Muscle layer of colon (tissue), 2 donors: ENCODE results near the gene KCNJ10.

Experiments used
- H3K27ac ChIP-seq: one replicate; pipeline ENCODE4 v1.7.0; 2013; ENCODE audit warnings: low read depth, mild to moderate bottlenecking, low read length, moderate library complexity
- H3K27me3 ChIP-seq, 2 donors: one replicate each; pipeline ENCODE4 v1.7.0; 2013; ENCODE audit warnings: low read length in 2 of 2, mild to moderate bottlenecking in 2 of 2; ENCODE audit not compliant: insufficient read depth in 2 of 2, control insufficient read depth in 1 of 2
- H3K36me3 ChIP-seq: one replicate; pipeline ENCODE4 v1.7.0; 2013; ENCODE audit warnings: mild to moderate bottlenecking, low read length; ENCODE audit not compliant: insufficient read depth
- H3K4me1 ChIP-seq: one replicate; pipeline ENCODE4 v1.7.0; 2013; ENCODE audit warnings: mild to moderate bottlenecking, low read length; ENCODE audit not compliant: insufficient read depth
- H3K4me3 ChIP-seq, 2 donors: one replicate each; pipeline ENCODE4 v1.7.0; 2013; ENCODE audit warnings: low read length in 2 of 2, low read depth in 1 of 2, mild to moderate bottlenecking in 1 of 2, moderate library complexity in 1 of 2
- H3K9ac ChIP-seq: one replicate; pipeline ENCODE4 v1.7.0; 2013; ENCODE audit warnings: low read length
- H3K9me3 ChIP-seq: one replicate; pipeline ENCODE4 v1.7.0; 2013; ENCODE audit warnings: mild to moderate bottlenecking, low read length
- donor health status: abdominal sarcoma.
- donor health status: Adenocarcinoma of cecum.

KCNJ10 gene

DNA sequence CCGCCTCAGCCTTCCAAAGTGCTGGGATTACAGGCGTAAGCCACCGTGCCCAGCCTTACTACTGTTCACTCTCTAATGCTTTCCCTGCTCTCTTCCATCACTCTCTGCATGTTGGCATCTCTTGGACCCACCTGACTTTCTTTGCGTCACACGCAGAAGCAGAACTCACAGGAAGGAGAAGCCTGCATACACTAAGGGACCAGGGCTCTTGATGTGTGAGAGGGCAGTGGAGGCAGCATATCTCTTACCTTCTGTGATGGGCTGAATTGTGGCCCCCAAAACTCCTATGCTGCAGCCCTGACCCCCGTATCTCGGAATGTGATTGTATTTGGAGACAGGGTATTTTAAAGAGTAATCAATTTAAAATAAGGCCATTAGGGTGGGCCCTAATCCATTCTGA lies 89.2 kb downstream of the KCNJ10 start:
- Histone ChIP-seq H3K9me3 (no peaks in the 10 kb centered on the region), H3K36me3 (no peaks in the 10 kb centered on the region), H3K9ac (no peak overlapping the region), H3K4me1 (peaks cover 20% of the 10 kb centered on the region), H3K4me3 (no peak overlapping the region), H3K27ac (no peak overlapping the region), H3K27me3 (no peaks in the 10 kb centered on the region)

DNA sequence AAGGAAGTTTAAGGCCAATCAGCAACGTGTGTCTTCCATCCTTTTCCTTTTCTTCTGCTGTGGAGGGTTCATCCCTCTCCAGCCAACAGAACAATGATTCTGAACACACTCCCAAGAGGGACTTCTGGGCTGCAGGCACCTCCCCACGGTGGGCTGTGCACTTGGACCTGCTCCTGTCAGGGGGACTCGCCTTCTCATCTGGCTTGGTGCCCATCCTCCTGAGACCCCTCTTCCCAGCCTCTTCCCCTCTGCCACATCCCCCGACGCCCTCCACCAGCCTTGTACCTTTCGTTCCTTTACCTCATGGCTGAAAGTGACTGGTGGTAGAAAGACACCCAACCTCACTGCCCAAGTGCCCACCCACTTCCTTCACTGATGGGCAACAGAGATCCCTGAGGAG lies 89.9 kb downstream of the KCNJ10 start:
- Histone ChIP-seq H3K4me1 (peaks cover 20% of the 10 kb centered on the region), H3K9me3 (no peaks in the 10 kb centered on the region), H3K4me3 (no peak overlapping the region), H3K9ac (no peak overlapping the region), H3K27ac (no peak overlapping the region), H3K27me3 (no peaks in the 10 kb centered on the region), H3K36me3 (no peaks in the 10 kb centered on the region)

DNA sequence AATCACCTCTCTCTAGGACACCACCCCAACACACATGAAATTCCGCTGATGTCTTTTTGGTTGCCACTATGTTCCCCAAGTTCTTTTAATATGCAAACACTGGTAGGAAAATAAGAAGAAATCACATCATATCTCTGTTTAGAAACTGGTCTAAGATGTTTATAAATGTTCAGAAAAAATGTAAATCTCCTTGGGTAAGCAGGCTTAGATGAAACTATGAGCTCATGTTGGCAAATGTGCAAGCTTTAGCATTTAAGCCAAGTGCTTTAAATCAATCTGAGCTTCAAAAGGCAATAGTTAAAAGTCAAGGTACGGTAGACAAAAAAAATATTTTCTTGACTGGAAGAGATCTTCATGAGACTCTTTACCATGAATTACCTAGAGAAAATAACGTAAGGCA lies 90.7 kb downstream of the KCNJ10 start:
- Histone ChIP-seq H3K9me3 (no peaks in the 10 kb centered on the region), H3K27me3 (no peaks in the 10 kb centered on the region), H3K36me3 (no peaks in the 10 kb centered on the region), H3K4me1 (peaks cover 20% of the 10 kb centered on the region), H3K27ac (no peak overlapping the region), H3K4me3 (no peak overlapping the region), H3K9ac (no peak overlapping the region)

DNA sequence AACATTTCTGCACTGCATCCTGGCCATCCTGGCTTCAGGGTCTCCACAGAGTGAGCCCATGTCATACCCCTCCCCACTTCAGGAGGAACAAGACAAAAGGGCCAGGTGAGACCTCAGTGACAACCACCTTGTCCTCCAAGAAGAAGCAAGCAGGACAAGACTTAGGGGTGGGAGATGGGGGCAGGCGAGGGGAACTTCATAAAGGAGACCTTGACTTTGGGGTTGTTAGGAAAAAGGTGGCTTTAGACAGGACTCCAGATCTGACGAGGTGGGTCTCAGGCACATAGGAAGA lies 91.9 kb downstream of the KCNJ10 start:
- H3K9me3 ChIP-seq = no peaks in the 10 kb centered on the region
- no peak overlapping the region for H3K9ac ChIP-seq
- H3K4me1 ChIP-seq = peaks cover 20% of the 10 kb centered on the region
- H3K4me3 ChIP-seq = no peak overlapping the region
- H3K27ac ChIP-seq = no peak overlapping the region
- H3K36me3 ChIP-seq = no peaks in the 10 kb centered on the region
- H3K27me3 ChIP-seq = no peaks in the 10 kb centered on the region

DNA sequence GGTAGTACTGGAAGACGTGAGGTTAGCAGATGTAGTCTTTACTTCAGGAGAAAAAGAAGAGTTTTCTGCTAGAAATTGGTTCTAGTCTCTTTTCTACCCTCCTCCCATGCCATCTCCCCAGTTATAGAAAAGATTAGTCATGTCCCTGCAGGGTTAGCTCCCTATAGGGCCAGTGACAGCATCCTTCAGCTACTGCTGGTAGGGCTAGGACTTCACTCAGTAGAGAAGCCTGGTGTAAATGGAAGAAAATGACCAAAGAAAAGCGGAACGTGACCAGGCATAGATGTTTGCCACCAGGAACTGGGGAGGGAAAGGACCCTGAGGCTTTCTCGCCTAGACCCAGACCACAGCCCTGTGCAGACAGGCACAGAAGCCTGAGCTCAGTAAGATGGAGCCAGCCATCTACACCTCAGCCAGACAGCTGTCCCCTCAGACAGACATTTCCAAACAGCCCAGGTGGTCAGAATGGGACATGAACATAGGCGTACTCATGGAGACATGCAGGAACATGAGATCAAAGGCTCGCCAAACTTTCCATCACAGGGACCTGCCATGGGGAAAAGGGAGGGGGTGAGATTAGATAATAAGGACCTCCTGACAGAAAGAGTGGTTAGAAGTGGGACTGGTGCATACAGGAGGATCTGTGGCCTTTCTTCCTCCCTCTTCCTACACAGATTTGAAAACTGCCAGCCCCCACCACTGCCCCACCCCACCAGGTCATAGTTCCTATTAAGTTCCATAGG lies 92.4 kb downstream of the KCNJ10 start:
- no peaks in the 10 kb centered on the region for H3K27me3 ChIP-seq
- H3K4me1 ChIP-seq = peaks cover 20% of the 10 kb centered on the region
- no peaks in the 10 kb centered on the region for H3K9me3 ChIP-seq
- no peak overlapping the region for H3K9ac ChIP-seq
- no peak overlapping the region for H3K4me3 ChIP-seq
- no peak overlapping the region for H3K27ac ChIP-seq
- H3K36me3 ChIP-seq = no peaks in the 10 kb centered on the region

DNA sequence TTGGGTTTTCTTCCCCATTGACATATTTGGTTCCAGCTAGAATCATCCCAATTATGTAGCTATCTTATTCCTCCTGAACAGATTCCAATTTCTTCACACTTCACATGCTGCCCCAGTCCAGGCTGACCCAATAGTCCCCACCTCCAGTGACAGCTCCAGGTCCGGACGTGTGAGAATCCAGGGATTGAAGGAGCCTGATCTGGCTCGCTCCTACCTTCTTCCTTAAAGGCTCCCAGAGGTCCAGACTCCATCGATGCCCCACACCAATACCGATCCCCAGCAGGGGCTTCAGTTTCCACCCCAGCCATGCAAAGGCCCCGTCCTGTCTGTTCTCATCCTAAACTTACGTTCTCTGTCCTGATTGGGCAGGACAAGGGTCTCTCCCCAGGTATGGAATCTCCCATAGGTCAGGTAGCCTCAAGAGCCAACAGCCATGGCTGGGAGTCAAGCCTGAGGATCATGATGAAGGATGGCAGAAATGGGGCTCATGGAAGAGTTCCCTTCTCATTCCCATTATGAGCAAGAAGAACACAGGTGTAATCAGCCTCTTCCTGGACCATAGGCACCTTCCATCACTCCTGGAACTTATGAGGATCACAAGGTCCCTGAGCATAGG lies 95.5 kb downstream of the KCNJ10 start:
- Histone ChIP-seq H3K27me3 (no peaks in the 10 kb centered on the region), H3K27ac (no peak overlapping the region), H3K9me3 (no peaks in the 10 kb centered on the region), H3K36me3 (no peaks in the 10 kb centered on the region), H3K4me1 (peaks cover 22% of the 10 kb centered on the region), H3K9ac (no peak overlapping the region), H3K4me3 (no peak overlapping the region)

DNA sequence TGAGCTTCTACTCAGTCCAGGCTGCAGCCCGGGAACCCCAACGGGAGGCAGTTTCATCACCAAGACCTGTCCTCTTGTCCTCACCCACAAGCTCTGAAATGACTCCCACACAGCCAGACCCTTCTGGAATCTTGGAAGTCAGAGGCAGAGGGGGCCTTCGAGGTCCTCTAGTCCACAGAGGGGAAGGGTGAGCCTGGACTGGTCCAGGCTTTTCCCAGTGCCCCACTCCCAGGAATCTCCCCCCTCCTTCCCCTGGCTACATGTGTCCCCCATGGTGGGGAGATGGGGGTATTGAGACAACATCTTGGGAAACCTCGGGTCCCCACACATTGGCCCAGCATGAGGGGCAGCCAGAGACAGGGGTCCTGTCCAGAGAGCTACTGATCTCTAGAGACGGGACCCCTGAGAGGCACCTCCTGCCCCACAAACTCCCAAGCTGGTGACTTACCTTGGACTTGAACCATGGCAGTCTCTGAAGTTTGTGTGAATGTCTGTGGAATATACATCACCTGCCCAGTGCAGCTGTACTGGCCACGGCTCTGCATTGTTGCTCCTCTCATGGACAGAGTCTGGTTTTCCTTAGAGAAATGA lies 96.5 kb downstream of the KCNJ10 start:
- Histone ChIP-seq H3K27me3 (no peaks in the 10 kb centered on the region), H3K27ac (no peak overlapping the region), H3K4me3 (no peak overlapping the region), H3K9me3 (no peaks in the 10 kb centered on the region), H3K36me3 (no peaks in the 10 kb centered on the region), H3K4me1 (peaks cover 14% of the 10 kb centered on the region), H3K9ac (no peak overlapping the region)

DNA sequence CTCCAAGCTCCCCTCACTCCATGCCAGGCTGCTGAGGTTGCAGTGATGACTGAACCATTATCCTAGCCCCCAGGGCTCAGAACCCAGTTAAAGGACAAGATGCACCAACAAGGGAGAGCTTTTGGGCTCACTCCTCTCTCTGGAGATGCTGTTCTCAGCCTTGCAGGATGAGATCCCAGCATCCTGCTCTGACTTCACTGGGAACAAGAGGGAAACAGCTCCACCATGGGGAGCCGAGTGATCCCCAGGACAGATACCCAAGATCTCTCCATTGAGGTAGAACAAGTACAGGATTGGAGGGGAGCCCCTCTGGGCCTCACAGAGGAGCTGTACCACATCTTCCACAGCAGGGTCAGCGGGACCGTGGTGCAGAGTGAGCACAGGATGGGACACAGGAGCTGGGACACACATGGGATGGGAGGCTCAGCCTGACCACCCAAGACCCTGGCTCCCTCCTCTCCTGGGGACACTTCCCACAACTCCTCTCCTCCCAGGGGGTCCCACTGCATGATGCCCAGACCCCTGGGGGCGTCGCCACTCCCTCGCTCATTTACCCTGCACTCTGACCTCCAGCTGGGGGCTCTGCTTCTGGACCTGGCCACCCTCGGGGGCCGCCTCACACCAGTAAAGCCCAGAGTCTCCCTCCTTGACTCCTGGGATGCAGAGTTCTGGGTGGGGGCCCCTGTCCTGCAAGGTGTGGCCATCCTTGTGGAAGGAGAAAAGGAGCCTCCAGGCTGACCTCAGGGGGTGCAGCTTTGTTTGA lies 97.3 kb downstream of the KCNJ10 start:
- H3K27ac ChIP-seq = no peak overlapping the region
- no peaks in the 10 kb centered on the region for H3K27me3 ChIP-seq
- H3K9ac ChIP-seq = no peak overlapping the region
- no peaks in the 10 kb centered on the region for H3K36me3 ChIP-seq
- H3K4me1 ChIP-seq = peaks cover 9% of the 10 kb centered on the region
- no peak overlapping the region for H3K4me3 ChIP-seq
- H3K9me3 ChIP-seq = no peaks in the 10 kb centered on the region

DNA sequence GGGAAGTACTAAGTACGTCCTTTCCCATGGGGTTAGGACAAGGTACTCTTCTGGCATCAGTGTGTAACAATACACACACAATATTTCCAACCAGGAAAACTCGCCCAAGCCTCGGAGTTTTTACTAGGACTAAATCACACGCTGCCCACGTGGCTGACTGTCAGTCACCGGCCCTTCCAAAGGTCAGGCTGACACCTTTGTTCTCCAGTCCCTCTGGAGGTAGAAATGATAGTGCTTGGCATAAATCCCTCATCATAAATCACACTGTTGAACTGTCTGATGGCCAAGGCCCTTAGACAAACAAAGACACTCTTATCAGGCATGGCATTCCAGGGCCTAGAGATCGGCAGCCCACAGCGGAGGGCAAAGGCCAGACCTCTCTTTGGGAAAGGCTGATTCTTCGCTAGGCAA lies 99.0 kb downstream of the KCNJ10 start:
- Histone ChIP-seq H3K27me3 (no peaks in the 10 kb centered on the region), H3K9me3 (no peaks in the 10 kb centered on the region), H3K4me1 (peaks cover 9% of the 10 kb centered on the region), H3K27ac (no peak overlapping the region), H3K36me3 (no peaks in the 10 kb centered on the region), H3K9ac (no peak overlapping the region), H3K4me3 (no peak overlapping the region)

DNA sequence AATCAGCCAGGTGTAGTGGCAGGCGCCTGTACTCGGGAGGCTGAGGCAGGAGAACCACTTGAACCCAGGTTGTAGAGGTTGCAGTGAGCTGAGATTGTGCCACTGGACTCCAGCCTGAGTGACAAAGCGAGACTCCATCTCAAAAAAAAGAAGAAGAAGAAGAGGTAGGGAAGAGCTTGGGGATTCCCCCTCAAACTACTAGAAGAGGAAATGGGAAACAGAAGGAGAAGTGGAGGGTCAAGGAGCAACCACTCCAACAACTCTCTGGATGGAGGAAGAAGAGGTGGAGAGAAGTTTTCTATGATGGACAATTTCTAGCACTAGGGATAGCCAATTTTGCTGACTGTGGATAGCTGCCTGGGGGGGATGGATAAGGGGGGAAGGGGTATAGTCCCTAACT lies 101.1 kb downstream of the KCNJ10 start:
- Histone ChIP-seq H3K9me3 (no peaks in the 10 kb centered on the region), H3K4me3 (no peak overlapping the region), H3K4me1 (peaks cover 9% of the 10 kb centered on the region), H3K27me3 (no peaks in the 10 kb centered on the region), H3K27ac (no peak overlapping the region), H3K9ac (no peak overlapping the region), H3K36me3 (no peaks in the 10 kb centered on the region)

DNA sequence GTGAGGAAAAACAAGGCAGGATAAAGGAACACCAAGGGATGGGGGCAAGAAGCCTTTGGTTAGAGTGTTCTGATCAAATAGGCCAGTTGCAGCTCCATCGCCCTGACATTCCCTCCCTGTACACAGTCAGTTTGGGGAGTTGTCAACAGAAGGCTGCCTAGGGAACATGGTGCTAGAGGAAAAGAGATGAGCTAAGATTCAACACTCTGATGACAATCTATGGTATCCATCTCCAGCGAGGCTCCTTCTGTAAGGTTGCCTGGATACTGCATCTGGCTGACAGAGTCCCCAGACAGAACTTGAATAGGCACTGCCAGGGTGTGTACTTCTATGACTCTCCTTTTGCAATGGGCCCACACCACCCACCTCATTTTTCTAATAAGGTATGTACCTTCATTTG lies 104.7 kb downstream of the KCNJ10 start:
- H3K36me3 ChIP-seq = no peaks in the 10 kb centered on the region
- no peaks in the 10 kb centered on the region for H3K9me3 ChIP-seq
- no peak overlapping the region for H3K4me3 ChIP-seq
- no peaks in the 10 kb centered on the region for H3K27me3 ChIP-seq
- no peak overlapping the region for H3K9ac ChIP-seq
- peaks cover 2% of the 10 kb centered on the region for H3K4me1 ChIP-seq
- H3K27ac ChIP-seq = no peak overlapping the region
